ENCODE data around the gene SLAMF9.
A peak's percentile ranks its signal among the peaks of the same experiment; 100 is the strongest.

SLAMF9 gene

DNA sequence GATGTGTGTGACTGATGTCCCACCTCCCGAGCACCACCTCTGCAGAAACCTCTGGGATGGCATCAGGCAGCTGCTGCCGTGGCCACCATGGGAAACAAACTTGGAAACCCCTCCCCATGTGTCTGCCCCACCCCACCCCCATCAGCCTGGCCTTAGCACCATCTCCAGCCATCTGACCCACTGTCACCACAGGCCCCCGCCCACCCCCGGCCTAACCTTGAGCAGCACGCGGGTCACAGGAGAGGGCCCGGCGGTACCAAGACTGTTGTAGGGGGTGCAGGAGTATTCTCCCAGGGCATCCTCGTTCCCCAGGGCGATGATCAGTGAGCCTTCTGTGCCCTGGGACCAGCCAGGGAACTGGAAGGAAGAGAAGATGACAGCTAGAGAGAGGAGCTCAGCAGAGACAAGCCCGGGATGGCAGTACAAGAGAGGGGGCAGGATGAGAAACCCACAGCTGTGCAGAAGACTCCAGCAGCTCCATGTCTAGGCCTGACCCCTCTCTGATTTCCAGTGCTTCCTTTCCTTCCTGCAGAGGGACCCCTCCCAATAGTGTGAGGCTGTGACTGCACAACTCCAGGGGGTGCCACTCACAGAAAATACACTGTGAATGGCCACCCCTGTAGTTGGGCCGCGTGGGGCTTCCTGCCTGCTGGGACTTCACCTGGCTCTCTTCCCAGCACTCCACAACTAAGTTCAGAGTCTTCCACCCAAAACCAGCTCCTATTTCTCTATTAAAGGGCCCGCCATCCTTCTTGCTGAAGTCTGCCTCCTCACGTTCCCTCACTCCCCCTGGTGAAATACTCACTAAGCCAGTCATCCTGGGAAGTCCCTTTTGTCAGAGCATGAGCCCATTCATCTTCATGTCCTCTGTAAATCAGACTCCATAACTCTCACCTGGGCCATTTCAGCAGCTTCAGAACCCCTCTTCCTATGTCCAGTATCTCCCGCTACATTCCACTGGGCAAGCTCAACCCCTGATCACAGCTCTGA lies 21.4 kb downstream of the SLAMF9 start:
- DNase-seq (ENCODE audit: low spot score) = no peak

GRCh38 chr1:159931795-159932173 lies 22.3 kb downstream of the SLAMF9 start:
- DNase-seq (ENCODE audit: low spot score) = no peak

GRCh38 chr1:159931101-159931794 lies 22.8 kb downstream of the SLAMF9 start:
- no peak for DNase-seq (ENCODE audit: low spot score)

DNA sequence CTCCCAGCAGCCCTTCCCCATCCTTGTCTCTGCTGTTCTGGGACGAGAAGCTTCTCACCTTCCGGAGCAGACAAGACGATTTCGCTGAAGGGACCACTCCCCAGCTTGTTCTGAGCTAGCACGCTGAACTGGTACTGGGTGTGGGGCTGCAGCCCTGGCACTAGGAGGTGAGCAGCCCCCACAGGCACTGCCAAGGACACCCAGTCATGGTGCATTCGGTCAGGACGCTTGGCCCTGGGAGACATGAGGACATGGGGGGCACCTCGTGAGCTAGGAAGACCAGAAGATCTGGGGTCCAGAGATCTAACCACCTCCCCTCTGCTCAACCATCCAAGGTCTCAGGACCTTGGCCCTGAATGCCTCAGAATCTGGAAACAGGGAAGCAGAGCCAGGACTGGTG lies 23.4 kb downstream of the SLAMF9 start:
- DNase-seq (ENCODE audit: low spot score) = no peak

GRCh38 chr1:159930216-159930615 lies 23.8 kb downstream of the SLAMF9 start:
- DNase-seq (ENCODE audit: low spot score) = no peak

DNA sequence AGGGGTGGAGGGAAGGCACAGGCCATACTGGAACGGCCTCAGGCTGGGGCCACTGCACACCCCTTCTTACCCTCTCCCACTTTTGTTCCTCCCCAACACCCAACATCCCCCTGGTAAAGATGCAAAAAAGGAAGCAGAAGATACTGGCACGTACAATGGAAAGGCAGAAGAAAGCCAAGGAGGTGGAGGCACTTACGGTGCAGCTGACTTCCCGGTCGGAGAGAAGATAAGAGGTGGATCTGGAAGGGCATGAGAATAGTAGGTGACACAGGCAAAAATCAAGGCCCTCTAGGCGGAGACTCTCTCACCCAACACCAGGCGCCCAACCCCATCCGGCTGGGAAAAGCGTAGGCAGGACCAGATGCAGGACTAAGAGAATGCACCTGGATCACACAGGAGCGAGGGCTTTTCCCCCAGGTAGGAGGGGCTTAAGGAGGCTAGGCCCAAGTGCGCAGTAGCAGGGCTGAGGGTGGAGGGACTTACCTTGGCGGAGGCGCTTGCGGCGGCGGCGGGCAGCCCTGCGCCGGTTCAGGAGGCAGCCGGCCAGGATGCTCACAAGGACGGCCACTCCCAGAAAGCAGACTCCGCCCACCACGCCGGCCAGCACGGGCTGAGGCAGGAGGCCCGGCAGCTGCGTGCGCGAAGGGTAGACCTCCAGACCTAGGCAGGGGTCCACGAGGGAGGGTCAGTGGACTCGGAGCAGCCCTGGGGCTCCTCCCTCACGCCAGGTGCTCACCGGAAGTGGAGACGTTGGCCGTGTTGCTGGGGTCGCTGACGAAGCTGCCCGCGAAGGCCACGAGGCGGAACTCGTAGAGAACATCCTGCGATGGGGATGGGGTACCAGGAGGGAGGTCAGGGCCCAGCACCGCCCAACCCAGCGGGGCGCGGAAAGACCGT lies 24.6 kb downstream of the SLAMF9 start:
- no peak for DNase-seq (ENCODE audit: low spot score)

- no peak for DNase-seq (ENCODE audit: low spot score)
These were observed 25.5 kb downstream of the SLAMF9 start for GRCh38 chr1:159928491-159929050.

GRCh38 chr1:159927849-159928431 lies 26.1 kb downstream of the SLAMF9 start:
- DNase-seq (ENCODE audit: low spot score) = no peak

DNA sequence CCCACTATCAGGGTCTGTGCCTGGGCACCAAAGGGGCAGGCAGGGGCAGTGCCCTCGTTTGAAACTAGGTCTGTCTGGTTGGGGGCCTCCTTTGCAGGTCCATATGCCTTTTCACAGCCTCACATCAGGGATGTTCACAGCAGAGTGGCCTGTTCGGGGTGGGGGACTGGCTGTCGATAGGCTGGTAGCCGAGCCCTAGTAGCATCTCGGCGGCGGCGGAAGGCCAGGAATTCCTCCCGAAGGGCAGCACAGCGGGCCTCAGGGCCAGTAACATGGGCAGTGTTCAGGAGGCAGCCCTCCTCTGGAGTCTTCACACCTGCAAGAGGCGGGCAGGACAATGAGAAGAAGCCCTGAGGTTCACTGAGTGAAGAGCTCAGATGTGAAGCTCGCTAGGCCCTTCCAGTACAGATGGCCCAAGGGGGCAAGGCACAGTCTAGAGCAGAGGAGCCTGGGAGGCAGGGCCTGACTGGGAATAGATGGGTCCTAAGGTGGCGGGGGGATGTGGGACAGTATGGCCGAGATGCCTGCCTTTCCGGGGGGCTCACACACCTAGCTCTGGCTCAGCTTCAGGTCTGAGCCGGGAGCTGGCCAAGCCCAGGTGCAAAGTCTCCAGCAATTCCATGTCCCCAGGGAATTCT lies 26.7 kb downstream of the SLAMF9 start:
- DNase-seq (ENCODE audit: low spot score) = no peak

GRCh38 chr1:159925719-159926078 lies 28.3 kb downstream of the SLAMF9 start:
- DNase-seq (ENCODE audit: low spot score) = no peak

DNA sequence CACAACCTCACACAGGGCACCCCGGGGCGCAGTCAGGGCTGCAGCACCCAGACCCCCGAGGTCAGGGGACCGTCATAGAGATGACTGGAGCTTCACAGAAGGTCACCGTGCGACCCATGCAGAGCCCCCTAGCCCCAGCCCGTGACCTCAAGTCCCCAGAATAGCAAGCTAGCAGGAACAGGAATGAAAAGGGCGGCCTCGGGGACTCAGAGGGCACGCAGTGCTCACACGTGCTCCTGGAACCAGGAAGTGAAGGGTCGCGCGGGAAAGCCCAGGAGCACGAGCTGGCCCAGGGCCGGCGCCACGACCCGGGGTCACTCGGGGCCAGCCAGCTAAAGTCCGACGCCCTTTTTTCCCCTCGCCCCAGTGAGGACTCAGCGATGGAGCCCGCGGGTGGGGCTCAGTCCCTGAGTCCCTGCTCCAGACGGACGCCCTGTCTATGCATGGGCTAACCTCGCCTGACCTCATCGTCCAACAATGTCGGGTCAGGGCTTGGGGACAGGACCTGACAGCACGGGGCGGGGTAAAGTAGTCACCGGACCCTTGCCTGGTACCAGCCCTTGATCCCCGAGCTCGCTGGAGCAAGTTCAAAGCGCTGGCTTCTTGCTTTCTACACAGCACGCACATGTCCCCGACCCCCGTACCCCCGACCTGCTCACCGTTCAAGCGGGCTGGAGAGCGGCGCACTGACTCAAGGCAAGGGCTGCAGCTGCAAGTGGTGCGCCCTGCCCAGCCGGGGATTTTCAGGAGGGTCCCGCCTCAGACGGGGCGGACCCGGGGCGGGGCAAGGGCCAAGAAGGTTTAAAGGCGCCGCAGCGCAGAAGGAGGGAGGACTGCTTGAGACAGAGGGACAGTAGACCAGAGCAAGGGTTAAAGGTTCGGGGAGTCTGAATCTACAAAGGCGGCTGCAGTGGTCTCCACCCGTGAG lies 29.0 kb downstream of the SLAMF9 start, which contains the start of gene TAGLN2:
Gene TAGLN2, minus strand, starts transcription at position 717 of the 928 bp plus-strand sequence. CDS start 4,998 bp downstream, outside the sequence.
- peak; percentile 56 for DNase-seq (ENCODE audit: low spot score)

GRCh38 chr1:159924025-159924790 lies 29.8 kb downstream of the SLAMF9 start:
- peak; percentile 25 for DNase-seq (ENCODE audit: low spot score)

DNA sequence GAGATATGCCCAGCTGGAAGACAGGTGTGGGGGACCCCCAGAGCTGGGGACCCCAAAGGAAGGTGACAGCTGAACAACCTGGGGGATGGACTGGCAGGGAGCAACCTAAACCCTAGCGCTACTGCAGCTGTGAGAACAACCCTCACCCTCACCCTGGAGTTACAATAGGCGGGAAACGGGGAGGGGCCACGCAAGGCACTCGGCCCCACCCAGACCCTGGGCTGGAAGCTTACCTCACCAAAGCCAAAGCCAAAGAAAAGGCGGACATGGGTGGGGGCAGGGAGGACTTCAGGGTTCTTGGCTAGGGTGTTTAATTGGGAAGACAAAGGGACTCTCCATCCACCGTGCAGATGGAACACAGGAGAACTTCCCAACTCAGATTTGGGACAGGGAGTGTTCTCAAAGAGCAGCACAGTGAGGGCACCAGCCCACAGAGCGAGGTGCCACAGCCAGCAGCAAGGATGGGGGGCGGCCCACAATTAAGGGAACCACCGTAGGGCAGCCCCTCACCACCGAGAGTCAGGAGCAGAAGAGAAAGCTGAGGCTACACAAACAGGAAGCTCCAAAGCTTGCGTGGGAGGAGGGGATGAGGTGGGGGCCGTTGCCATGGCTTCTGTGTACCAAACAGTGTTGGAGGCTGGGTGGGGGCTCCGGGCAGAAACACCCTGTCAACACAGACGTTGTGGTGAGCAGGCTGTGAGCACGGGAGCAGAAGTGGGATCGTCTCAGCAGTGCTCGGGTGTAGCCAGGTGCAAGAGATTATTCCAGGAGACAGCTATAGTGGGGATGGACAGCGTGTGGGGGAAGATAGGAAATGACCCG lies 30.6 kb downstream of the SLAMF9 start:
- no peak for DNase-seq (ENCODE audit: low spot score)

GRCh38 chr1:159922511-159923202 lies 31.4 kb downstream of the SLAMF9 start:
- no peak for DNase-seq (ENCODE audit: low spot score)

DNA sequence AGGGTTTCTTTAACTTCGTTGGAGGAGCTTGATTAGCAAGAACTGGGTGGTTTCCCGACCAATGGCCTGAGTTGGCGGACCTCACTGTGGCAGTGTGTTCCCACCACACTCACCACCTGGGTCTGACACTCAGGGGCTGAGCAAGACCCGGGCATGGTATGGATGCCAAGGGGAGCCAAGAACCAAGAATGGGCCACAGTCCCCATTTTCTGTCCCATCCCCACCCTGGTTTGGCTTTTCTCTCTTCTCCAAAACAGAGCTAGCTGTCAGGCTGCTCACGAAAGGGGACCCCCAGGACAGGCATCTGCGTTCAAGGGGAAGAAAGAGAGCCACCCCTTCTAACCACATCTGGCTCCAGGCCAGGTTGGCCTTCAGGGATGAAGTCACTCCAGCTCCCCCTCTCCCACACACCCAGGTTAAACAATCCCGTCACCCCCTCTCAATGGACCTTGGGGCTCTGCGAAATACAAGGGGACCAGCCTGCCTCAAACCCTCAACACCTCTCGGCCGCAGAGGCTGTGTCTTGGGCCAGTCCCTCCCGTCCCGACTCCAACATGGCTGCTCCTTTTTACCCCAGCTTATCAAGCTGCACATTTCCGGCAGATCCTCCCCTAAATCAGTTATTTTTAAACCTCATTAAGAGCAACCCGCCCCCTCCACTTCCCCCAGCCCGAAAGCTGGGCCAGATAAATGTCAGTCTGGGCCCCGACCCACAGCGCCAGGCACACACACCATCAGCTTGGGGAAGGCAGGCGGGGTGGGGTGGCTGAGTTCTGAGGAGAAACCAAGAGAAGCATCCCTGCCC lies 32.1 kb downstream of the SLAMF9 start:
- DNase-seq (ENCODE audit: low spot score) = no peak

DNA sequence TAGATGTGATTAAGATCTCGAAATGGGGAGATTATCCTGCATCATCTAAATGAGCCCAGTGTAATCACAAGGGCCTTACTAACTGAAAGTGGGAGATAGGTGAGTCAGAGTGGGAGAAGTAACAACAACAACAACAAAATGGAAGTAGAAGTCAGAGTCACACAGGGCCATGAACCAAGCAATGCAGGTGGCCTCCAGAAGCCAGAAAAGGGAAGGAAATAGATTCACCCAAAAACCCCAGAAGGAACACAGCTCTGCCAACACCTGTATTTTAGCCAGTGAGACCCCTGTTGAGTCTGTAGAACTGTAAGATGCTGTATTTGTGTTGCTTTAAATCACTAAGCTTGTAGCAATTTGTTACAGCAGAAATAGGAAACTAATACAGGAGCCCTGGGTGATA lies 32.8 kb downstream of the SLAMF9 start:
- no peak for DNase-seq (ENCODE audit: low spot score)

- no peak for DNase-seq (ENCODE audit: low spot score)
These were observed 33.4 kb downstream of the SLAMF9 start for GRCh38 chr1:159920651-159921050.

Data from putamen (tissue), 1 donor.